ENCODE results near the gene DIPK1B.
A peak's percentile ranks its signal among the peaks of the same experiment; 100 is the strongest.

DIPK1B gene

GRCh38 chr9:136686794-136687711 is 25.3 kb upstream of the DIPK1B start, which contains the start of gene AGPAT2:
AGPAT2 (minus strand) TSS chr9:136687457; CDS start chr9:136687357, 100 bp downstream.
- DNase-seq, result peak; percentile 65

- DNase-seq, result no peak
These were observed 24.6 kb upstream of the DIPK1B start for GRCh38 chr9:136687721-136688223.

- DNase-seq, result no peak
These were observed 23.9 kb upstream of the DIPK1B start for GRCh38 chr9:136688274-136689107.

GRCh38 chr9:136689108-136689460 is 23.3 kb upstream of the DIPK1B start:
- no peak for DNase-seq

GRCh38 chr9:136690104-136690805 is 22.1 kb upstream of the DIPK1B start:
- no peak for DNase-seq

GRCh38 chr9:136690806-136691261 is 21.5 kb upstream of the DIPK1B start:
- no peak for DNase-seq

GRCh38 chr9:136691316-136692184 is 20.8 kb upstream of the DIPK1B start:
- DNase-seq, result no peak

- no peak for DNase-seq
These were observed 19.9 kb upstream of the DIPK1B start for GRCh38 chr9:136692185-136693134.

GRCh38 chr9:136693135-136693489 is 19.3 kb upstream of the DIPK1B start:
- no peak for DNase-seq

GRCh38 chr9:136693490-136694162 is 18.7 kb upstream of the DIPK1B start:
- DNase-seq, result no peak

- no peak for DNase-seq
These were observed 18.1 kb upstream of the DIPK1B start for GRCh38 chr9:136694163-136694871.

GRCh38 chr9:136694872-136695247 is 17.5 kb upstream of the DIPK1B start:
- DNase-seq, result no peak

GRCh38 chr9:136695435-136695895 is 16.9 kb upstream of the DIPK1B start:
- DNase-seq, result no peak

GRCh38 chr9:136695955-136696354 is 16.4 kb upstream of the DIPK1B start:
- DNase-seq, result no peak

GRCh38 chr9:136696502-136696901 is 15.9 kb upstream of the DIPK1B start:
- DNase-seq, result no peak

GRCh38 chr9:136697146-136697820 is 15.1 kb upstream of the DIPK1B start:
- no peak for DNase-seq

GRCh38 chr9:136697821-136698526 is 14.4 kb upstream of the DIPK1B start:
- no peak for DNase-seq

GRCh38 chr9:136698635-136699246 is 13.6 kb upstream of the DIPK1B start:
- DNase-seq, result no peak

Data from activated CD8-positive, alpha-beta memory T cell treated with anti-CD3 and anti-CD28 coated beads, Interleukin-2, amount 50 U/mL, for 4 hours (primary cell).